D341Med (cell line): ENCODE results near the gene CCDC167.
"Not testable (repeated sequence)": the region's sequence is repeated elsewhere in the genome, so short reads cannot be mapped to it uniquely, and the experiment has no call there.

Experiments used
- DNase-seq: peaks from one replicate; pipeline ENCODE4 v3.0.0; 2012; ENCODE audit warnings: low spot score

The CCDC167 gene

DNA sequence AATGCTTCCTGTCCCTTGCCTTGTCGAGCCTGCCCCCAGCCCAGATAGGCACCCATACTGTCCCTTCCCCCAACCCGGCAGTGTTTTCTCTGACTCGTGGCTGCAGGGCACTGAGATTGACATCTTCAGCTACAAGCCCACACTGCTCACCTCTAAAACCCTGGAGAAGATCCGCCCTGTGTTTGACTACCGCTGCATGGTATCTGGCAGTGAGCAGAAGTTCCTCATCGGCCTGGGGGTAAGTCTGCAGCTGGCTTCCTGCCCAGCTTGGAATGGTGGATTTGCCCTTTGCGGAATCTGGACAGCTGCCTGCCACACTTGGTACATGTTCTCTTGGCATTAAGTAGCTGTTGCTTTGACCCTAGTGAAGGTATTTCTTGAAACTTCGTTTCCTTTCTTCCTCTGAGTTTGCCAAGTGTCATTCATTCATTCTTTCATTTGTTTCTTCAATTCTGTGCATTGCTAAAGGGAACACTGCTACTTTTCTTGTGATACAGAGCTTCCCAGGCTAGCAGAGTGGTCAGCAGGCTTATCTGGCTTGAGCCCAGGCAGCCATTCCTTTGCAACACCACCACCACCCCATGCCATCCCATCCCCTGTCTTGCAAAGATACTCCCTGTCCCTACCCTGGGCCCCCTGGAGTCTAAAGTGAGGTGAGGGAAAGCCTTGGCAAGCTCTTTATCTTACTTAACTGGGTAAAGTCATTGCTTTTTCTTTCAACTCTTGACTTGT, 26.2 kb downstream of the CCDC167 start:
- DNase-seq, result peak; percentile 46

- DNase-seq, result no peak
Observed at GRCh38 chr6:37467718-37468117, 32.0 kb downstream of the CCDC167 start.

GRCh38 chr6:37463110-37463509, 36.6 kb downstream of the CCDC167 start:
- no peak for DNase-seq

- no peak for DNase-seq
Observed at GRCh38 chr6:37460805-37461204, 38.9 kb downstream of the CCDC167 start.

DNA sequence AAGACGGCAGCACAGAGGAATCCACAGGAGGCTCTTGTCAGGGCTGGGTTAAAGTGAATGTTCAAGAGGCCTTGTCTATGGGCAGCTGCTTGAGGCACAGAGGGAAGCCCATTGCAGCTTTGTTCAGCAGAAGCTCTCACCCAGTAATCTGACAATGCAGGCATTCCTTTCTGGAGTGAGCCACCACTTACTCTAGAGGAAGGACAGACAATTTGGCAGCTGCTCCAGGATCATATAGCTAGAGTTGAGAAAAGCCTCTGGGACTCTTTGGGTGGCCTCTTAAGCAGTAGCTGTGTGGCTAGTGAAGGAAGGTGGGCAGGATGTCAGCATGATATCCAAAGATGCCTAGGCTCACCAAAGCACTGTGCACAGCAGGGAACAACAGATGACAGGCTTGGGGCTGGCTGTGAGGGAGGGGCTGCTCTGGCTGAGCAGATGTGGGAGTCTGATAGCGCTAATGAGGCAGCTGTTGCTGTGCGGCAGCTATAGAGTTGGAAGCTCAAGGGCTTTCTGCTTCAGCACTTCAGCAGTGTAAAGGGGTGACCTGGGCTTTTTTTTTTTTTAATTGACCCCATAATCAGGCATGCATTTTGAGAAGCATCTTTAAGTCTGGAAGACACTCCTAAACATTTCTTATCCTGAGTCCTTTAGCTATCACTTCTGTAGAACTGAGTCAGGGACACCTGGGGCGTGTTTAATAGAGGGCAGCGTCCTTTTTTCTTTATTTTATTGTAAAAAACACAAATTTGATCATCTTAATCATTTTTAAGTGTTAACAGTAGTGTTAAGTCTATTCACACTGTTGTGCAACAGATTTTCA, 39.5 kb downstream of the CCDC167 start:
- peak; percentile 79 for DNase-seq

GRCh38 chr6:37456816-37457560, 42.7 kb downstream of the CCDC167 start:
- DNase-seq, result no peak

DNA sequence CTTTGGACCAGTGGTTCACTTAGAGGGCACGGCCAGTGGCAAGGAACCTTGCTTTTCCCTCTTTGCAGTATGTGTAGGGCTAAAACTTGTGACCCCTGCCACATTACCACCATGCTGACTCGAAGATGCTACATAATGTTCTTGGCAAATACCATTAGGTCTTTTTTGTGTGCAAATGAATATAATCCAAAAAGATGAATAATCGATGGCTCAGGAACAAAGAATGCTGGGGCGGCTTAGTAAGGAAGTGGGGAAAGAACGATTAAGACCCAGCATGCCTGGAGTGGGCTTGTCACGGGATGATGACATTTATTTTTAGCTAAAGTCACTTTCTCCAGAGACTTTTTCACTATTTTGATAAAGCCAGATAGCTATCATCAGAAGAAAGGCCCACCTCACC, 43.6 kb downstream of the CCDC167 start:
- no peak for DNase-seq

DNA sequence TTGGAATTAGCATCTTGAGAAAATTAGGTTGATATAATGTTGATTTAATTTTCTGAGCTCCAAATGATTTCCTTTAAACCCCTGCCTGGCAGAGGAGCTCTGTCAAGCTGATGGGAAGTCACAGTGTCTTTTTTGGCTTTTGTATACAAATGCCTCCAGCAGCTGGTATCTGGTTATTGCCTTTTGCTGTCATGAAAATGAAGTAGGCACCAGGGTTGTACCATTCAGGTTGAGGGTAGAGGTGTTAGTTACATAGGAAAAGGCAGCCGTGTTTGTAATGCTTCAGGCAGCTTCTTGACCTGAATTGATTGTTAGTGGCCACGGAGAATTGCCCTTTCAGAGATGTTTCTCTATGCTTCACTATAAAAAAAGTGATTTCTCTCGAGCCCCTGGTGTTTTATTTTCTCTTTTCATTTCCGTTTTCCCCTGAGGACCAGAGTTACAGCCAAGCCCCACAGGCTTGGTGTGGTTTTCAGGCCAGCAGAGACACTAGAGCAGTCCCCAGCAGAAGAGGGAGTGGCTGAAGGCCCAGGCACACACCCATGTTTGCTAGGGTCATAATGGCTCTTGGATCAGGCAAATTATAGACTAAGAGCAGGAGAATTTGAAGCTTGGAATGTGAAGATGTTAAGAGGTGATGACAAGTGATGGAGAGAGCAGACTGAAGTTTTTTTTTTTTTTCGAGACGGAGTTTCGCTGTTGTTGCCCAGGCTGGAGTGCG, 45.1 kb downstream of the CCDC167 start:
- DNase-seq, result no peak

- no peak for DNase-seq
Observed at GRCh38 chr6:37452522-37452921, 47.2 kb downstream of the CCDC167 start.

- DNase-seq, result peak; percentile 80
Observed at GRCh38 chr6:37451441-37452193, 48.1 kb downstream of the CCDC167 start.

GRCh38 chr6:37449984-37450383, 49.7 kb downstream of the CCDC167 start:
- DNase-seq, result no peak

DNA sequence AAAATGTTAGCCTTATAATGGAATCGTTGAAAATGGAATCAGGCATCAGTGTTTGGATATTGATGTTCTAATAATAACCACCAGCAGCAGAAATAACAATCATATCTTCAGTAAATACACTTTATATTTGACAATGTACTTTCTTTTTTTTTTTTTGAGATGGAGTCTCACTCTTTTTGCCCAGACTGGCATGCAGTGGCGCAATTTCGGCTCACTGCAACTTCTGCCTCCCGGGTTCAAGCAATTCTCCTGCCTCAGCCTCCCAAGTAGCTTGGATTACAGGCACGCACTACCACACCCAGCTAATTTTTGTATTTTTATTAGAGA, 56.5 kb downstream of the CCDC167 start:
- not testable (repeated sequence) for DNase-seq

DNA sequence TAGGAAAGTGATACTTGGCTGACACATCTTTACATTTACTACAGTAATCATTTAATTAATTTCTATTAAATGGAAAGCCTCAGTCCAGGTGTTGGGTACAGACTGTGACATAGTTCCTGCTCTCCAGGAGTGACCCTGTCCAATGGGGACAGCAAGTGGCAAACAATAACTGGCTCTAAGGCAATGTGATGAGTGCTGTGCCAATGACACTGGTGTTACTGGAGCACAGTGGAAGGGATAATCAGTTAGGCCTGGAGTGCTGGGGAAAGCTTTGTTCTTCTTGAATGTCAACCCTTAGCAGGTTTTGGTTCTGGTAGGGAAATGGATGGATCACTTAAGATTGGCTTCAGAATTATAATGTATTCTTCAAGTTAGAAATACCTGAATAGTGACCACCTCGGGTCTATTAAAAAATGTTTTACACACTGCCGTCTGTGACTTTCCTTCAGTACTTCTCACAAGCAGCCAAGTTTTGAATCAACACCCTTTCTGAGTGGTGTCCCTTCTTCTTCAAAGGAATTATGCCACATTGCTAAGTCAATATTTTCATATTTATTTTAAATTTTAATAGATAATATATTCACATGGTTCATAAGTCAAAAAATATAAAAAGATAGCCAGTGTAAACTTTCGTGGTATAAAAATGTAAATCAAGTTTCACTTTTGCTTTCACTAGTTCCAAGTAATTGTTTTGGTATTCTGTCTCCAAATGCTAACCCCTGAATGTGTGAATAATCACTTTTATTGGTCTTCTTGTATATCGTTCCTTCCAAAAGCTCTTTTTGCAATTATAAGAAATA, 57.1 kb downstream of the CCDC167 start:
- no peak for DNase-seq

GRCh38 chr6:37441651-37442050, 58.0 kb downstream of the CCDC167 start:
- DNase-seq, result no peak

DNA sequence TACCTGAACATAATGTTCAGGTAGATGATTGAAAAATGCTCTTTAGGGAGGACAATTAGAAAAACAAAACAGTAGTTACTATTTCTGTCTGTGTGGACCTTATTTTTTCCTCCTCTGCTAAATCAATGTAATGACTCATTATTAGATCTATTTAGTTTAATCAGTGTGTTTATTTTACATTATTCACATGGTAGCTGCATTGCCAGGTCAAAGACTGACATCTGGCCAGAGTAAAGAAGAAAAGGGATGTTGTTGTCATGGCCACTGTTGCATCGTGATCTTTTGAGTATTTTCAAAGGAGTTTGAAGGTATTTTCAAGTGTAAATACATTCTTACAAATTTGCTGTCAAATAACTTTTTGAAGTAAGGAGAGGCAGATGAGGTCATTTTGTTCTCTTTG, 60.8 kb downstream of the CCDC167 start:
- DNase-seq, result no peak

DNA sequence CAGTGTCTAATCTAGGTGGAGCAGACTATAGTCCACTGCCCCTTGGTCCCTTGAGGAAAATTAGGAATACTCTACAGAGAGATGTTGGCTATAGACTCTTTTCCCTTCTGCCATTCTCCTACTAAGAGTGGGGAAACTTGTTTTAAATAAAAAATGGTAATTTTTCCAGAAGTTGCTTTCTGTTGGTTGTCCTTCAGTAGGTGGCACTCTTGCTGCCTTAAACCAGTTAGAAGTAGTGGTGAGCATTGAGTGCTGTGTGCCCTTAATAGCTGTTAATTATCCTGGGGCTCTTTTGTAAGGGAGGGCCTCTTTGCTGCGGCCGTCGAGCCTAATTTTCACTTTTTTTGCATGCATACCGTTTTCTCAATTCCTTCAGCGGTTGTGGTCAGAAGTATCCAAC, 63.9 kb downstream of the CCDC167 start:
- peak; percentile 41 for DNase-seq

DNA sequence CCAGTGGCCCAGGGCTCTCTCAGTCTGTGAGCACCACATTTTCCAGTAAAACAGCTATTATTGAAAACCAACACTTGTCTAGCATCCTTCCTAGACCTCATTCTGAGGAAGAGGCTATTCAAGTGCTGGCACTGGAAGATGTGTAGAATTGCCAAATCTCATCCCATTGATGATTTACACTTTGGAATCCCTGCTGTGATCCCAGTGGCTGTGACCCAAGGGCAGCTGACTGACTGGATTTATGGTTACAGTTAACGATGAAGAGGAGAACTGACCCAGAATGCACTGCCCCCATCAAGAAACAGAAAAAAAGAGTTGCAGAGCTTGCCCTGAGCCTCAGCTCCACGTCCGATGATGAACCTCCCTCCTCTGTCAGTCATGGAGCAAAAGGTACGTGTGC, 64.3 kb downstream of the CCDC167 start:
- DNase-seq, result no peak

DNA sequence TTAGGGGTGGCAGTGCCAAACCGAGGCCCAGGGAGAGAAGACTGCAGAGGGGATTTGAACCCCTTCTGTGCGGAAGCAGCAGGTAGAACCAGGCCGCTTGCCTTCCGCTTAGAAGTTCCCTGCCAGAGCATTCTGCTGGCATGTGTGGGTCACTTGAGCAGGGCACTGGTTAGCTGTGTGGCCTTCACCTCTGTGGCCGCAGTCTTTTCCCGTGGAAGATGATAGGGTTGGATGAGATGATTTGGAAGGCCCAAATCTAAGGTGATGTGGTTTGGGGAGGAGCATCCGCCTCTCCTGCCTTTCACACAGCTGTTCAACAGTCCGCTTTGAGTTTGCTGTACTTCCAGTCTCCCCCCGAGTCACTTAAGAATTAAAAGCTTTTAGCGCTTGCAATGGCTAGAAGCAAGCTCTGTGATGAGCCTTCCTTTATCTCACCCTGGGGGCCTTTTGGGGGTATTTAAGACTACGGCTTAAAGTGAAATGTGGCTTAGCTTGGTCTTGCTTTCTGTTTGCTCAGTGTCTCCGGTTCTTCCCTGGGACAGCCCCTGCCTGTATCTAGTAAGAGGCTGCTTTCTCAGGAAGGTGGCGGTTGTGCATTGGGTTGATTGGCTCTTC, 65.9 kb downstream of the CCDC167 start:
- no peak for DNase-seq
